ENCODE measurements around the gene GHRL. TPM values are rescaled to one million over a fixed set of nuclear protein-coding genes. Genes with fewer than 3 reads are reported as not detected.
"Not testable (repeated sequence)": the region's sequence is repeated elsewhere in the genome, so short reads cannot be mapped to it uniquely, and the experiment has no call there.

GHRL gene
- total RNA-seq, 2 experiments from 2014 or later: 0.32 to 0.42 TPM

- H3K79me2 ChIP-seq (ENCODE audit: insufficient read depth, low read depth, low read length): peaks cover 96% of the 10 kb centered on the region
- peaks cover 39% of the 10 kb centered on the region for H4K20me1 ChIP-seq (ENCODE audit: insufficient read depth, low read length)
- H3K4me1 ChIP-seq (ENCODE audit: insufficient read depth, low read length, poor library complexity, severe bottlenecking): peaks cover 17% of the 10 kb centered on the region
- no TSS peak for BruUV-seq (replicated peaks)
- no peak overlapping the region for H3K4me3 ChIP-seq (ENCODE audit: low read depth, low read length, poor library complexity, severe bottlenecking)
- POLR2A ChIA-PET: interaction anchor here (0.7 to 1.3 kb wide), 2 partner anchors 11 to 15 kb away, joined by 3 to 4 read pairs; no protein-coding TSS in a partner anchor
- no peak overlapping the region for H3K27ac ChIP-seq (ENCODE audit: low read depth, low read length, poor library complexity, severe bottlenecking)
- no peaks in the 10 kb centered on the region for H3K9me3 ChIP-seq (ENCODE audit: low read length)
- H2AFZ ChIP-seq (ENCODE audit: low read length): no peak overlapping the region
- no peaks in the 10 kb centered on the region for H3K9me2 ChIP-seq (ENCODE audit: insufficient read depth, low read length)
- TF ChIP-seq CTCF (conservative IDR thresholded peaks at IDR 0.05; ENCODE audit: low read length) (no peak), EZH2phosphoT487 (IDR thresholded peaks at IDR 0.05; ENCODE audit: borderline replicate concordance, low read depth, low read length) (no peak)
- CTCF ChIA-PET (ENCODE audit: unreplicated experiment): no interaction called here
- no peak overlapping the region for H3K4me2 ChIP-seq (ENCODE audit: low read length)
- H3K36me3 ChIP-seq (ENCODE audit: insufficient read depth, low read length): peaks cover 97% of the 10 kb centered on the region
- intact Hi-C loops (cut with micrococcal nuclease; ENCODE audit: unreplicated experiment): no loop called here
- DNase-seq (ENCODE audit: low spot score): no peak
Measured at GRCh38 chr3:10269443-10269842, 23.3 kb downstream of the GHRL start.

- TF ChIP-seq CTCF (conservative IDR thresholded peaks at IDR 0.05; ENCODE audit: low read length) (no peak), EZH2phosphoT487 (IDR thresholded peaks at IDR 0.05; ENCODE audit: borderline replicate concordance, low read depth, low read length) (no peak)
- Histone ChIP-seq H3K36me3 (ENCODE audit: insufficient read depth, low read length) (peaks cover 97% of the 10 kb centered on the region), H3K4me2 (ENCODE audit: low read length) (no peak overlapping the region), H3K4me3 (ENCODE audit: low read depth, low read length, poor library complexity, severe bottlenecking) (no peak overlapping the region), H3K79me2 (ENCODE audit: insufficient read depth, low read depth, low read length) (peaks cover 96% of the 10 kb centered on the region), H3K4me1 (ENCODE audit: insufficient read depth, low read length, poor library complexity, severe bottlenecking) (peaks cover 12% of the 10 kb centered on the region), H4K20me1 (ENCODE audit: insufficient read depth, low read length) (peaks cover 34% of the 10 kb centered on the region), H2AFZ (ENCODE audit: low read length) (no peak overlapping the region), H3K27ac (ENCODE audit: low read depth, low read length, poor library complexity, severe bottlenecking) (no peak overlapping the region), H3K9me2 (ENCODE audit: insufficient read depth, low read length) (no peaks in the 10 kb centered on the region), H3K9me3 (ENCODE audit: low read length) (no peaks in the 10 kb centered on the region)
- intact Hi-C loops (cut with micrococcal nuclease; ENCODE audit: unreplicated experiment): no loop called here
- ChIA-PET POLR2A (interaction anchor here (1.3 kb wide), 1 partner anchor 14 kb away, joined by 4 read pairs; no protein-coding TSS in a partner anchor), CTCF (ENCODE audit: unreplicated experiment) (no interaction called here)
- no TSS peak for BruUV-seq (replicated peaks)
- DNase-seq (ENCODE audit: low spot score): no peak
Measured at GRCh38 chr3:10268930-10269329, 23.8 kb downstream of the GHRL start.

- H4K20me1 ChIP-seq (ENCODE audit: insufficient read depth, low read length): peaks cover 28% of the 10 kb centered on the region
- no peak overlapping the region for H3K27ac ChIP-seq (ENCODE audit: low read depth, low read length, poor library complexity, severe bottlenecking)
- peaks cover 96% of the 10 kb centered on the region for H3K79me2 ChIP-seq (ENCODE audit: insufficient read depth, low read depth, low read length)
- H3K4me3 ChIP-seq (ENCODE audit: low read depth, low read length, poor library complexity, severe bottlenecking): no peak overlapping the region
- TF ChIP-seq CTCF (conservative IDR thresholded peaks at IDR 0.05; ENCODE audit: low read length): no peak
- TF ChIP-seq EZH2phosphoT487 (IDR thresholded peaks at IDR 0.05; ENCODE audit: borderline replicate concordance, low read depth, low read length): no peak
- no peak for DNase-seq (ENCODE audit: low spot score)
- intact Hi-C loops (cut with micrococcal nuclease; ENCODE audit: unreplicated experiment): no loop called here
- POLR2A ChIA-PET: interaction anchor here (1.3 kb wide), 1 partner anchor 14 kb away, joined by 4 read pairs; no protein-coding TSS in a partner anchor
- no peaks in the 10 kb centered on the region for H3K9me2 ChIP-seq (ENCODE audit: insufficient read depth, low read length)
- H2AFZ ChIP-seq (ENCODE audit: low read length): no peak overlapping the region
- BruUV-seq (replicated peaks): no TSS peak
- H3K36me3 ChIP-seq (ENCODE audit: insufficient read depth, low read length): peaks cover 97% of the 10 kb centered on the region
- H3K9me3 ChIP-seq (ENCODE audit: low read length): no peaks in the 10 kb centered on the region
- H3K4me1 ChIP-seq (ENCODE audit: insufficient read depth, low read length, poor library complexity, severe bottlenecking): peaks cover 4% of the 10 kb centered on the region
- CTCF ChIA-PET (ENCODE audit: unreplicated experiment): no interaction called here
- H3K4me2 ChIP-seq (ENCODE audit: low read length): no peak overlapping the region
Measured at GRCh38 chr3:10268116-10268515, 24.6 kb downstream of the GHRL start.

DNA sequence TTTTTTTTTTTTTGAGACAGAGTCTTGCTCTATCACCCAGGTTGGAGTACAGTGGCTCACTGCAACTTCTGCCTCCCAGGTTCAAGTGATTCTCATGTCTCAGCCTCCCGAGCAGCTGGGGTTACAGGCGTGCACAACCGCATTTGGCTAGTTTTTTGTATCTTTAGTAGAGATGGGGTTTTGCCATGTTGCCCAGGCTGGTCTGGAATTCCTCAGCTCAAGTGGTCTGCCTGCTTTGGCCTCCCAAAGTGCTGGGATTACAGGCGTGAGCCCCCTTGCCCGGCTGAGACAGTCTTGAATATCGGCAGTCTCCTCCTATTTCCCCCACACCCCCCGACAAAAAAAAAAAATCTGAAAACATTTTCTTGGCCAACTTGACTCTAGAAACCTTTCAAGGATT lies 25.8 kb downstream of the GHRL start:
- Histone ChIP-seq H3K79me2 (ENCODE audit: insufficient read depth, low read depth, low read length) (peaks cover 96% of the 10 kb centered on the region), H4K20me1 (ENCODE audit: insufficient read depth, low read length) (peaks cover 24% of the 10 kb centered on the region), H3K36me3 (ENCODE audit: insufficient read depth, low read length) (peaks cover 98% of the 10 kb centered on the region)
- POLR2A ChIA-PET; H3K4me1 ChIP-seq (ENCODE audit: insufficient read depth, low read length, poor library complexity, severe bottlenecking); H3K4me3 ChIP-seq (ENCODE audit: low read depth, low read length, poor library complexity, severe bottlenecking); DNase-seq (ENCODE audit: low spot score); H2AFZ ChIP-seq (ENCODE audit: low read length); BruUV-seq (replicated peaks); intact Hi-C loops (cut with micrococcal nuclease; ENCODE audit: unreplicated experiment); CTCF ChIA-PET (ENCODE audit: unreplicated experiment); H3K27ac ChIP-seq (ENCODE audit: low read depth, low read length, poor library complexity, severe bottlenecking); H3K4me2 ChIP-seq (ENCODE audit: low read length); H3K9me2 ChIP-seq (ENCODE audit: insufficient read depth, low read length); H3K9me3 ChIP-seq (ENCODE audit: low read length): not testable (repeated sequence)
